Panc1 (cell line): Measurements from ENCODE around the gene RAB21. TPM values are rescaled to one million over a fixed set of nuclear protein-coding genes. Genes with fewer than 3 reads are reported as not detected.

Source experiments
- ATAC-seq: fragments of 200-7000 bp; cut with Tn5 transposase; 2 replicates; pipeline ENCODE4 v1.9.1; 2020; ENCODE audit warnings: mild to moderate bottlenecking, moderate library complexity
- Bru-seq: library from RNA; stranded (reverse); fragments of 400-500 nt; gene quantifications from one replicate; lab custom pipeline; 2021; lab: Mats Ljungman, UMichigan
- BruChase-seq, 2 experiments: library from RNA; stranded (reverse); fragments of 400-500 nt; gene quantifications; one replicate each; lab custom pipeline; 2021; lab: Mats Ljungman, UMichigan
- BruUV-seq: library from RNA; stranded (reverse); fragments of 400-500 nt; replicated peaks from 2 replicates; lab custom pipeline; 2021; lab: Mats Ljungman, UMichigan
- CTCF ChIA-PET: fragments of 300-600 bp; sonication (Branson Sonifier 250); formaldehyde crosslinking; loops from one replicate; lab custom pipeline; 2022; ENCODE audit warnings: antibody characterized with exemption; lab: Charles Lee
- POLR2A ChIA-PET: fragments of 300-600 bp; sonication (Branson Sonifier 250); formaldehyde crosslinking; loops from one replicate; lab custom pipeline; 2022; ENCODE audit warnings: antibody characterized with exemption; lab: Charles Lee
- DNase-seq: peaks from one replicate; pipeline ENCODE4 v3.0.0-alpha.2; 2010; ENCODE audit warnings: low read depth, low spot score
- H3K27ac ChIP-seq: 2 replicates; pipeline ENCODE4 v1.5.1; 2011; ENCODE audit warnings: mild to moderate bottlenecking, low read length, inconsistent platforms
- H3K27me3 ChIP-seq: fragments of 200-500 bp; sonication (Bioruptor generic); 2 replicates; pipeline ENCODE4 v1.6.0; 2014; ENCODE audit warnings: low read length, inconsistent platforms; ENCODE audit not compliant: control insufficient read depth, insufficient read depth
- H3K36me3 ChIP-seq: fragments of 200-500 bp; sonication (Bioruptor generic); 2 replicates; pipeline ENCODE4 v1.5.1; 2014; ENCODE audit warnings: inconsistent platforms, mild to moderate bottlenecking, low read length, moderate library complexity; ENCODE audit not compliant: control insufficient read depth, insufficient read depth
- H3K4me1 ChIP-seq: 2 replicates; pipeline ENCODE4 v1.5.1; 2011; ENCODE audit warnings: inconsistent platforms, mild to moderate bottlenecking, low read length, moderate library complexity; ENCODE audit not compliant: control insufficient read depth, insufficient read depth
- H3K4me3 ChIP-seq, 2 experiments: 2 replicates each; pipeline ENCODE4 v1.5.1; 2011 to 2012; ENCODE audit warnings: low read depth in 2 of 2, low read length in 2 of 2, mild to moderate bottlenecking in 2 of 2, inconsistent platforms in 1 of 2, moderate library complexity in 1 of 2
- H3K9me3 ChIP-seq: fragments of 200-500 bp; sonication (Bioruptor generic); 2 replicates; pipeline ENCODE4 v1.5.1; 2014; ENCODE audit warnings: low read depth, mild to moderate bottlenecking, inconsistent platforms, low read length, moderate library complexity; ENCODE audit not compliant: control insufficient read depth, insufficient read depth
- POLR2AphosphoS5 ChIP-seq: IDR thresholded peaks from 2 replicates; pipeline ENCODE4 v1.6.1; 2012; ENCODE audit warnings: mild to moderate bottlenecking, low read depth, low read length, moderate library complexity
- SIN3A ChIP-seq: IDR thresholded peaks from 2 replicates; pipeline ENCODE4 v1.6.1; 2012; ENCODE audit warnings: low read depth, mild to moderate bottlenecking, low read length, moderate library complexity, borderline replicate concordance; ENCODE audit not compliant: insufficient read depth
- TCF7L2 ChIP-seq: IDR thresholded peaks from 2 replicates; pipeline ENCODE4 v1.6.1; 2011; ENCODE audit warnings: mild to moderate bottlenecking, low read depth, low read length, inconsistent platforms
- in situ Hi-C: cut with HindIII; loops from 2 replicates; pipeline ENCODE4 v1.10.0; 2016; ENCODE audit warnings: low sequenced_read_pairs, low pct_unique_long_range_greater_than_20kb
- intact Hi-C: fragments of 100-400 bp; cut with micrococcal nuclease; formaldehyde crosslinking; loops from one replicate; pipeline ENCODE4 v1.10.0; 2022; ENCODE audit not compliant: unreplicated experiment
- long read RNA-seq: library from polyadenylated mRNA; unstranded; transcript quantifications from one replicate; pipeline ENCODE4 v2.0.0, GENCODE V29; 2021; ENCODE audit not compliant: unreplicated experiment
- polyA plus RNA-seq: library from polyadenylated mRNA; unstranded; fragments of >200 nt; gene quantifications from one replicate; pipeline ENCODE4 v1.2.1, GENCODE V29; 2012; ENCODE audit warnings: missing spikeins; ENCODE audit not compliant: insufficient read length
- total RNA-seq: library from RNA; stranded (reverse); gene quantifications from one replicate; pipeline ENCODE4 v1.2.1, GENCODE V29; 2021; ENCODE audit not compliant: unreplicated experiment
- TF ChIP-seq, protein P1 (sequence below), 2 experiments: IDR thresholded peaks; 2 replicates each; pipeline ENCODE4 v1.6.1; 2011 to 2012; ENCODE audit warnings: low read depth in 2 of 2, control low read depth in 1 of 2, low read length in 1 of 2, mild to moderate bottlenecking in 1 of 2, moderate library complexity in 1 of 2; ENCODE audit not compliant: insufficient read depth in 1 of 2
- TF ChIP-seq, protein P2 (sequence below): fragments of 450-650 bp; IDR thresholded peaks from 2 replicates; pipeline ENCODE4 v1.5.1; 2017; ENCODE audit warnings: mild to moderate bottlenecking

Gene RAB21, protein sequence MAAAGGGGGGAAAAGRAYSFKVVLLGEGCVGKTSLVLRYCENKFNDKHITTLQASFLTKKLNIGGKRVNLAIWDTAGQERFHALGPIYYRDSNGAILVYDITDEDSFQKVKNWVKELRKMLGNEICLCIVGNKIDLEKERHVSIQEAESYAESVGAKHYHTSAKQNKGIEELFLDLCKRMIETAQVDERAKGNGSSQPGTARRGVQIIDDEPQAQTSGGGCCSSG
- total RNA-seq, result 57.2 TPM
- polyA plus RNA-seq, result 18.1 TPM
- percentile 90 among the genes with signal in this experiment for Bru-seq, nascent RNA
- percentile 89 among the genes with signal in this experiment for BruChase-seq, experiment 1, labeled RNA remaining after a 2-hour chase
- BruChase-seq, experiment 2, labeled RNA remaining after a 6-hour chase, result percentile 94 among the genes with signal in this experiment
- long read RNA-seq, full-length matches to known transcripts, result 95 of 114 reads
- long read RNA-seq, partial matches to known transcripts, result 1 of 114 reads
- long read RNA-seq, other reads (novel, unspliced or antisense), result 18 of 114 reads

DNA sequence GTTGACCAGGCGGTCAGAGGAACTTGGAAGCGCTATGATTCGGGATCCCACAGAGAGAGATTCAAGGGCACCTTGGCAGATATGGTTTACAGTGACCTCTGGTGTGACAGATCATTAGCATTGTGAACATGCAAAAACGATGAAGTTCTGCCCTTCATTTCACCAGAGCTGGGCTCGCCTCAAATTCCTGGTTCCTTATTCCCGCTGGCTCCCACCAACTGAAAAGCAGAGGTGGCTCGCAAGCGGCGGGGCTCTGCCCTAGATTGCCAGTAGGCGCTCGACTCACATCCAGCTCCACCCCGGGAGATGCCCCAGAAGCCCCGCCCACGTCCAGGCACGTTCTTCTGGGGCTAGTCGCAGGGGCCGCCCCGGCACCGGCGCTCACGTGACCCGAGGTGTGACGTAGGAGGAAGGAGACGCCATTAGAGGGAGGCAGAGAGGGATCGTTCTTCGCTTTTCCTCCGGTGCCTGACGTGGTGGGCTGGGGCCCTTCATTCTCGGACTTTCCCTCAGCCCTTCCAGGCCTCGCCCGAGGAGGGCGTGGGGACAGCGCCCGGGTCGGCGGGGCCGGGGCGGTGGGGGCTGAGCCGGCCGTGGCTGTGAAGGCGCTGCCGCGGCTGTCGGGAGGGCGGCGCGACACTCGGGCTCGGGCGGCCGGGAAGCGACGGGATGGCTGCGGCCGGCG lies at the start of gene RAB21:
Gene RAB21, plus strand, starts transcription at position 403 of the 685 bp plus-strand sequence. Its CDS starts 267 bp downstream, at position 670.
- peak within 1 kb of the TSS; percentile 85 to 95 for H3K4me3 ChIP-seq
- intact Hi-C loops (no loop called here), in situ Hi-C loops (no loop called here)
- DNase-seq, result no peak
- ATAC-seq, result peak; percentile 99
- POLR2A ChIA-PET, result no interaction called here
- TF ChIP-seq, protein P1, sequence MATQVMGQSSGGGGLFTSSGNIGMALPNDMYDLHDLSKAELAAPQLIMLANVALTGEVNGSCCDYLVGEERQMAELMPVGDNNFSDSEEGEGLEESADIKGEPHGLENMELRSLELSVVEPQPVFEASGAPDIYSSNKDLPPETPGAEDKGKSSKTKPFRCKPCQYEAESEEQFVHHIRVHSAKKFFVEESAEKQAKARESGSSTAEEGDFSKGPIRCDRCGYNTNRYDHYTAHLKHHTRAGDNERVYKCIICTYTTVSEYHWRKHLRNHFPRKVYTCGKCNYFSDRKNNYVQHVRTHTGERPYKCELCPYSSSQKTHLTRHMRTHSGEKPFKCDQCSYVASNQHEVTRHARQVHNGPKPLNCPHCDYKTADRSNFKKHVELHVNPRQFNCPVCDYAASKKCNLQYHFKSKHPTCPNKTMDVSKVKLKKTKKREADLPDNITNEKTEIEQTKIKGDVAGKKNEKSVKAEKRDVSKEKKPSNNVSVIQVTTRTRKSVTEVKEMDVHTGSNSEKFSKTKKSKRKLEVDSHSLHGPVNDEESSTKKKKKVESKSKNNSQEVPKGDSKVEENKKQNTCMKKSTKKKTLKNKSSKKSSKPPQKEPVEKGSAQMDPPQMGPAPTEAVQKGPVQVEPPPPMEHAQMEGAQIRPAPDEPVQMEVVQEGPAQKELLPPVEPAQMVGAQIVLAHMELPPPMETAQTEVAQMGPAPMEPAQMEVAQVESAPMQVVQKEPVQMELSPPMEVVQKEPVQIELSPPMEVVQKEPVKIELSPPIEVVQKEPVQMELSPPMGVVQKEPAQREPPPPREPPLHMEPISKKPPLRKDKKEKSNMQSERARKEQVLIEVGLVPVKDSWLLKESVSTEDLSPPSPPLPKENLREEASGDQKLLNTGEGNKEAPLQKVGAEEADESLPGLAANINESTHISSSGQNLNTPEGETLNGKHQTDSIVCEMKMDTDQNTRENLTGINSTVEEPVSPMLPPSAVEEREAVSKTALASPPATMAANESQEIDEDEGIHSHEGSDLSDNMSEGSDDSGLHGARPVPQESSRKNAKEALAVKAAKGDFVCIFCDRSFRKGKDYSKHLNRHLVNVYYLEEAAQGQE (IDR thresholded peaks at IDR 0.05; ENCODE audit: insufficient read depth in 1 of 2, low read depth in 2 of 2, low read length in 1 of 2), result no peak
- TF ChIP-seq SIN3A, result 0 out of 2 replicates have a peak, but pooled peaks have one; percentile 59
- peak; percentile 87 for TF ChIP-seq POLR2AphosphoS5
- TF ChIP-seq, protein P2, sequence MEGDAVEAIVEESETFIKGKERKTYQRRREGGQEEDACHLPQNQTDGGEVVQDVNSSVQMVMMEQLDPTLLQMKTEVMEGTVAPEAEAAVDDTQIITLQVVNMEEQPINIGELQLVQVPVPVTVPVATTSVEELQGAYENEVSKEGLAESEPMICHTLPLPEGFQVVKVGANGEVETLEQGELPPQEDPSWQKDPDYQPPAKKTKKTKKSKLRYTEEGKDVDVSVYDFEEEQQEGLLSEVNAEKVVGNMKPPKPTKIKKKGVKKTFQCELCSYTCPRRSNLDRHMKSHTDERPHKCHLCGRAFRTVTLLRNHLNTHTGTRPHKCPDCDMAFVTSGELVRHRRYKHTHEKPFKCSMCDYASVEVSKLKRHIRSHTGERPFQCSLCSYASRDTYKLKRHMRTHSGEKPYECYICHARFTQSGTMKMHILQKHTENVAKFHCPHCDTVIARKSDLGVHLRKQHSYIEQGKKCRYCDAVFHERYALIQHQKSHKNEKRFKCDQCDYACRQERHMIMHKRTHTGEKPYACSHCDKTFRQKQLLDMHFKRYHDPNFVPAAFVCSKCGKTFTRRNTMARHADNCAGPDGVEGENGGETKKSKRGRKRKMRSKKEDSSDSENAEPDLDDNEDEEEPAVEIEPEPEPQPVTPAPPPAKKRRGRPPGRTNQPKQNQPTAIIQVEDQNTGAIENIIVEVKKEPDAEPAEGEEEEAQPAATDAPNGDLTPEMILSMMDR, result peak; percentile 23; the same call in 1 of the 2 replicates
- CTCF ChIA-PET, result no interaction called here
- H3K27ac ChIP-seq, result peak within 1 kb of the TSS; percentile 90
- peaks cover 7% of the 10 kb centered on the region for H3K4me1 ChIP-seq
- no TSS peak for BruUV-seq
- H3K9me3 ChIP-seq, result peaks cover 20% of the 10 kb centered on the region; the same call in 1 of the 2 replicates
- peaks cover 3% of the 10 kb centered on the region; the same call in 1 of the 2 replicates for H3K36me3 ChIP-seq
- H3K27me3 ChIP-seq, result peaks cover 1% of the 10 kb centered on the region; the same call in 1 of the 2 replicates

DNA sequence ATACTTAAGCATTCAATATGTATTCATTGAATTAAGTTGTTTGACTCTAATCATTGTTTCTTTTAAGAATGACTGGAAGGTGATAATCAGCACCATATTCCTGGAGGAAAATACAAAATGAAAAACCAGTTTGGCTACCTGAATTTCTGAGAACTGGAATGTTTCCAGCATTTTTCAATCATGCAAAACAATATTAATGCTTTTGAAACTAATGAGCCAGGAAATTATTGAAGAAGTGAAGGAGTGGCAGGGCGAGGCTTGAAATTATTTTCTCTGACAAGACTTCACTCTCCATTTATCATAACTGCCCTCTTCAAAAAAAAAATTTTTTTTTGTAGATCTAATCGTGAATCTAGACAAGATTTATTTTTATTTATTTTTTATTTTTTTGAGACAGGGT lies 49.7 kb upstream of the RAB21 start:
- Histone ChIP-seq H3K9me3 (no peaks in the 10 kb centered on the region), H3K27ac (no peak overlapping the region), H3K27me3 (no peaks in the 10 kb centered on the region), H3K4me1 (no peaks in the 10 kb centered on the region), H3K4me3 (no peak overlapping the region), H3K36me3 (no peaks in the 10 kb centered on the region; the same call in 1 of the 2 replicates)
- intact Hi-C loops (no loop called here), in situ Hi-C loops (no loop called here)
- BruUV-seq, result no TSS peak
- ChIA-PET CTCF (no interaction called here), POLR2A (no interaction called here)
- no peak for ATAC-seq
- no peak for DNase-seq
- TF ChIP-seq, protein P1 (IDR thresholded peaks at IDR 0.05; ENCODE audit: insufficient read depth in 1 of 2, low read depth in 2 of 2, low read length in 1 of 2), result no peak
- no peak for TF ChIP-seq TCF7L2
- TF ChIP-seq, protein P2, result no peak
- TF ChIP-seq SIN3A, result no peak
- TF ChIP-seq POLR2AphosphoS5, result no peak
